Measurements from ENCODE around the gene TMEM94. TPM values are rescaled to one million over a fixed set of nuclear protein-coding genes. Genes with fewer than 3 reads are reported as not detected.

TMEM94 gene
- total and polyA plus RNA-seq, 2 experiments from 2014 or later: 43.5 to 53.5 TPM

- DNase-seq (ENCODE audit: low spot score): no peak
- 97% methylated on average over 20 of the region's 21 CpGs for WGBS (ENCODE audit: low lambda C conversion rate, missing lambda C conversion rate)
- Histone ChIP-seq H3K4me2 (no peak overlapping the region), H3K4me3 (no peak overlapping the region), H3K4me1 (ENCODE audit: insufficient read depth) (peaks cover 4% of the 10 kb centered on the region), H3K79me2 (peaks cover 21% of the 10 kb centered on the region), H3K27ac (no peak overlapping the region), H3K9me2 (replicated peaks; ENCODE audit: insufficient read depth) (no peaks in the 10 kb centered on the region), H2AFZ (no peak overlapping the region), H3K27me3 (no peaks in the 10 kb centered on the region), H3K9me3 (ENCODE audit: low read depth) (no peaks in the 10 kb centered on the region), H4K20me1 (ENCODE audit: insufficient read depth, poor library complexity, severe bottlenecking) (peaks cover 7% of the 10 kb centered on the region), H3K36me3 (replicated peaks; ENCODE audit: insufficient read depth, low read depth) (no peaks in the 10 kb centered on the region)
- TF ChIP-seq EZH2 (IDR thresholded peaks at IDR 0.05; ENCODE audit: borderline replicate concordance): no peak
- no peak for TF ChIP-seq EZH2phosphoT487 (IDR thresholded peaks at IDR 0.05; ENCODE audit: low read depth, severe bottlenecking, unreplicated experiment)
- TF ChIP-seq CTCF (IDR thresholded peaks at IDR 0.05; ENCODE audit: poor library complexity): no peak
Measured at GRCh38 chr17:75506134-75506533, 49.7 kb downstream of the TMEM94 start.

- no peak for DNase-seq (ENCODE audit: low spot score)
- Histone ChIP-seq H3K4me2 (no peak overlapping the region), H3K27me3 (no peaks in the 10 kb centered on the region), H3K4me3 (no peak overlapping the region), H3K79me2 (peaks cover 28% of the 10 kb centered on the region), H4K20me1 (ENCODE audit: insufficient read depth, poor library complexity, severe bottlenecking) (peaks cover 7% of the 10 kb centered on the region), H3K27ac (no peak overlapping the region), H3K9me3 (ENCODE audit: low read depth) (no peaks in the 10 kb centered on the region), H3K36me3 (replicated peaks; ENCODE audit: insufficient read depth, low read depth) (no peaks in the 10 kb centered on the region), H3K9me2 (replicated peaks; ENCODE audit: insufficient read depth) (no peaks in the 10 kb centered on the region), H3K4me1 (ENCODE audit: insufficient read depth) (peaks cover 11% of the 10 kb centered on the region), H2AFZ (no peak overlapping the region)
- TF ChIP-seq EZH2 (IDR thresholded peaks at IDR 0.05; ENCODE audit: borderline replicate concordance) (no peak), CTCF (IDR thresholded peaks at IDR 0.05; ENCODE audit: poor library complexity) (no peak), EZH2phosphoT487 (IDR thresholded peaks at IDR 0.05; ENCODE audit: low read depth, severe bottlenecking, unreplicated experiment) (no peak)
- WGBS (ENCODE audit: low lambda C conversion rate, missing lambda C conversion rate): 97% methylated on average over 20 of the region's 20 CpGs
Measured at GRCh38 chr17:75506888-75507287, 50.5 kb downstream of the TMEM94 start.

GRCh38 chr17:75507733-75508719 is 51.6 kb downstream of the TMEM94 start:
- no peak overlapping the region for H2AFZ ChIP-seq
- peaks cover 11% of the 10 kb centered on the region for H4K20me1 ChIP-seq (ENCODE audit: insufficient read depth, poor library complexity, severe bottlenecking)
- peaks cover 38% of the 10 kb centered on the region for H3K79me2 ChIP-seq
- no peak overlapping the region for H3K4me2 ChIP-seq
- H3K27ac ChIP-seq: no peak overlapping the region
- H3K9me3 ChIP-seq (ENCODE audit: low read depth): no peaks in the 10 kb centered on the region
- TF ChIP-seq EZH2phosphoT487 (IDR thresholded peaks at IDR 0.05; ENCODE audit: low read depth, severe bottlenecking, unreplicated experiment) (no peak), EZH2 (IDR thresholded peaks at IDR 0.05; ENCODE audit: borderline replicate concordance) (no peak)
- 88% methylated on average over 20 of the region's 27 CpGs for WGBS (ENCODE audit: low lambda C conversion rate, missing lambda C conversion rate)
- peaks cover 23% of the 10 kb centered on the region for H3K4me1 ChIP-seq (ENCODE audit: insufficient read depth)
- H3K4me3 ChIP-seq: no peak overlapping the region
- no peaks in the 10 kb centered on the region for H3K27me3 ChIP-seq
- DNase-seq (ENCODE audit: low spot score): no peak
- no peaks in the 10 kb centered on the region for H3K36me3 ChIP-seq (replicated peaks; ENCODE audit: insufficient read depth, low read depth)
- H3K9me2 ChIP-seq (replicated peaks; ENCODE audit: insufficient read depth): no peaks in the 10 kb centered on the region

GRCh38 chr17:75508931-75509361 is 52.5 kb downstream of the TMEM94 start:
- H2AFZ ChIP-seq: no peak overlapping the region
- no peaks in the 10 kb centered on the region for H3K9me2 ChIP-seq (replicated peaks; ENCODE audit: insufficient read depth)
- no peaks in the 10 kb centered on the region for H3K9me3 ChIP-seq (ENCODE audit: low read depth)
- peaks cover 32% of the 10 kb centered on the region for H3K4me1 ChIP-seq (ENCODE audit: insufficient read depth)
- TF ChIP-seq EZH2phosphoT487 (IDR thresholded peaks at IDR 0.05; ENCODE audit: low read depth, severe bottlenecking, unreplicated experiment) (no peak), CTCF (IDR thresholded peaks at IDR 0.05; ENCODE audit: poor library complexity) (no peak), EZH2 (IDR thresholded peaks at IDR 0.05; ENCODE audit: borderline replicate concordance) (no peak)
- H4K20me1 ChIP-seq (ENCODE audit: insufficient read depth, poor library complexity, severe bottlenecking): peaks cover 17% of the 10 kb centered on the region
- H3K36me3 ChIP-seq (replicated peaks; ENCODE audit: insufficient read depth, low read depth): no peaks in the 10 kb centered on the region
- no peak for DNase-seq (ENCODE audit: low spot score)
- 84% methylated on average over 5 of the region's 5 CpGs for WGBS (ENCODE audit: low lambda C conversion rate, missing lambda C conversion rate)
- H3K27ac ChIP-seq: no peak overlapping the region
- no peak overlapping the region for H3K4me2 ChIP-seq
- peaks cover 47% of the 10 kb centered on the region for H3K79me2 ChIP-seq
- no peaks in the 10 kb centered on the region for H3K27me3 ChIP-seq
- no peak overlapping the region for H3K4me3 ChIP-seq

Measured in hepatocyte (in vitro differentiated cells).